HUDEP-2 (cell line): Measurements from ENCODE around the gene RBM18.

ENCODE experiments used
- DNase-seq, 76 experiments: peaks; one replicate each; lab custom pipeline; 2025; ENCODE audit not compliant: unreplicated experiment in 76 of 76; lab: John Stamatoyannopoulos, UW

RBM18 gene

DNA sequence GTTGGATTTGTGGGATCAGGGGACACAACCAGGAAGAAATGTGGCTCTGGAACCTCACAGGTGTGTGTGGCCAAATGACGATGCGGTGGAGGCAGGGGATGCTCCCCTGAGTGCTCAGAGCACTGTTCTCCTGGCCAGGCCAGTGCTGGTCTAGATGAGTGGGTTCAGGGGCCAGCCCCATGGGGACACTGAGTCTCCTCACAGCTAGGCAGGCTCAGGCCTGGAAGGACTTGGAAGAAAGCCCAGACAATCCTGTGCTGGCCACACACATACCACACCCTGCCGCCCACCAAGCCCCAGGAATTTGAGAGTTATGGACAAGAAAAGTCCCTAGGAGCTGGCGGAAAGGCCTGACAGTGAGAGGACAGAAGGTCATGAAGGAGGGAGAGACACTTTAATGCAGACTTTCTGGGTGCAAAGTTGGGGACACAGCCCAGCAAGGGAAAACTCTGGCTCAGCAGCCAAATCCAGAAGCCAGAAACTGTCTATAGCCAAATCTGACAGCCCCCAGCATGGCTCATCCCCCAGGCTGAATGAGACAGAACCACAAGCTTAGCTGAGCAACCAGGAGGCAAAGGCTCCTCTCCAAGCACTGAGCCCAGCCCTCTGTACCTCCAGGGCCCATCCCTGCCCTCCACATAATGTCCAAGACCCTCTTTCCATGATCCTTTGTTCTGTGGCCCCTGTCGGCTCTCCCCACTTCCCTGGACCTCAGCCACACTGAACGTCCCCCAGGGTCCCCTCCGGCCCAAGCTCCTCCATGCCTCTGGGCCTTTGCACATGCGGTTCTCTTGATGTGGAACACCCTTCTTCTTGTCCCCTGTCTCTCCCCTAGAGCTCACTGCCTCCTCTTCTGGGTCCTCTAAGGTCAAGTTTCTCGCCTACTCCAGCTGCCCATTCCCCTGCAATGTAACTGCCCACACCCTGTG lies 58.3 kb downstream of the RBM18 start:
- no peak for DNase-seq

DNA sequence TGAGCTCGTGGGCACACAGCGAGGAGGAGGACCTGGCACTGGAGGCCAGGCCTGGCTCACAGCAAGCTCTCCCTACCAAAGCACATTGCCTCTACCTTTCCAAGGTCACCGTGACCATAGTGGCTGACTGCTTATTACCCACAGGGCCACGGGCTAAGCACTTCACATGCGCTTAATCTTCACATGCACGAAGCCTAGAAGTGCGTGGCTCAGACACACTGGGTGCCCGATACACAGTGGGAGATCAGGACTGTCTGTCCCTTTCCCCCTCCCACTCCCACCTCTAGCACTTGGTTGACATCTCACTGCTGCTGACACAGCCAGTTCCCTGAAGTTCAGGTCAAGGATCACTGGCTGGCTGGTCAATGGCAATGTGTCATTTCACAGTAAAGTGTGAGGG lies 59.5 kb downstream of the RBM18 start:
- no peak for DNase-seq

DNA sequence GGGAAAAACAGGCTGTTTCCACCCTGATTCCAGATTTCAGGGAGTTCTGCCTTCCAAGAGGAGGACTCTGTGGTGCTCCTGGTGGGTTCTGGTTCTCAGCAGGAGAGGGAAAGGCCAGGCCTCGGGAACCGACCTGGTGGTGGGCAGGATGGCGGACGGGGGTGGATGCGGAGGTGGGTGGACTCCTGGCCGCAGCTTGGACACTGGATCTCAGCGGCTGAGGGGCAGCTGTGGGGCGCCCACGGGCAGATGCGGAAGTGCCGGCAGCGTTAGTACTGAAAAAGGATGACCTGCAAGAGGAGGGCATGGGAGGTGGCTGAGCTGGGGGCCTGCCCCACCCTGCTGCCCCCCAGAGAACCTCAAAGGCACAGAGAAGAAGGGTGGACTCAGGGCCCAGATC lies 60.1 kb downstream of the RBM18 start:
- no peak for DNase-seq

DNA sequence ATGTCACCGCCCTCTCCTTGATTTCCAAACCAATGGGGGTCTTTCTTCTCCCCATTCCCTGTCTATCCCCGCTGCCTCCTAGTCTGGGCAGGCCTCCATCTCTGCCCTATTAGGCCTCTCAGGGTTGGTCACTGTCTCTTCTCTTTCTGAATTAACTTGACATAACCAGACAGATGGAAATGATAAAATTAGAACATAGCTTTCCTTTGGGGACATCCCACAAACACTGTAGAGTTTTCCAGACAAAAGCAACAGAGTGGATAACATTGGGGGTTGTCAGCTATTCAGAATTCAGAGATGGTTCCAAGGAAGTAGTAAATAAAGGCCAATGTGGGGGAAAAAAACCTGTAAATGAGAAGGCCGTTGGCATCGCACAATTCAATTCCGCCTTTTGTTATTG lies 60.6 kb downstream of the RBM18 start:
- DNase-seq: no peak

DNA sequence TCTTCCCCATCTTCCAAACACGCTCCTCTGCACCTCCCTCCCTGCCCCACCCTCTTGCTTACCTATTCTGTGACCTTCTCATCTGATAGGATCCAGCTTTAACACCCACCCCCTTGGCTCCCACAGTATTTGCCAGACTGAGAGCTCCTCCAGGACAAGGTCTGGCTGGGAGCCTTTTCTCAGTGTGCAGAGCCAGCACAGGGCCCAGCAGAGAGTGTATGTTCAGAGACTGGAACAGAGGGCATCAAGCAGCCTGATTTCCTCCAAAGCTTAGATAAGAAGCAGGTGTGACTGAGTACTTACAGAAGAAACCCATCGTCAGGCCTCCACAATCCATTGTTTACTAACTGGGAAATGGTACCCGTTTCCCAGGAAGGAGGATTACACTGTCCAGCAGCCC lies 62.5 kb downstream of the RBM18 start:
- DNase-seq: no peak

DNA sequence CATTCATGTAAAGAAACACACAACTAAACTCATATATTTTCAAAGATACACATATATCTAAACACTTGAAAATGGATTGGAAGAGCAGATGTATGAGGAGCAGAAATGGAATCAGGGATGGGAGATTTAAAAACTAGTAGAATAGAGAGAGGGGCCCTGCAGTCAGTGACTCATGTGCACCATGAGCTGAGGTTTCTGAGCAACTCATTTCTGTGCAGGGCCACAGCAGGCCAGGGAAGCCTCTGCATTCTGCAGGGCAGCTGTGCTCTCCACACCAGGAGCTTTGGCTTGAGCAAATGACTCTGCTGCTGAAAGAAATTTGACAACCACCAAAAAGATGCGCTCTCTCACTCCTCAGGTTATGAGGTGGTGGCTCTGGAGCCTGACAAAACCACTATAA lies 63.0 kb downstream of the RBM18 start:
- DNase-seq: no peak

DNA sequence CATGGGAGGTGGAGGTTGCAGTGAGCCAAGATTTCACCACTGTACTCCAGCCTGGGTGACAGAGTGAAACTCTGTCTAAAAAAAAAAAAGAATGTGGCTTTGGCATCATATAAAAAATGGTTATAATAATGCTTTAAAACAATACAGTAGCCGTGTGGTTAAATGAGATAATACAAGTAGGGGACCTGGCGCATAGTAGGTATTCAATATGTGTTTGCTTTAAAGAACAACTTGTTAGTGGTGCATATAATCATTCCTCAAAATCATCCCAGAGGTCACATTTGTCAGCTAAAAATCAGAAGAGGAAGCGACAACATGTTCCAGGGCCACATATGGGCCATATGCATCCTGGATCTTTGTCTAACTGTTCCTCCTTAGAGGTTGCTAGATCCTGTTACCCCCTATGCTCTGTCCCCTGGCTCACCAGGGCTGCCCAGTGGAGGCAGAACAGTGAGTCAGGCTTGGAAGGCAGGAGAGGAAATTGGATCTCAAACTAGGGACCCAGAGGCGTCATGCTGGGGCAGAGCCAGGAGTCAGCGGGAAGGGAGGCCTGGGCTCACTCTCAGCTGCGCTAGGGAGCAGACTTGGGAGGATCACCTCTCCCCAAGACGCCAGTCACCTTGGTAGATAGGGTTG lies 63.6 kb downstream of the RBM18 start:
- DNase-seq: no peak

DNA sequence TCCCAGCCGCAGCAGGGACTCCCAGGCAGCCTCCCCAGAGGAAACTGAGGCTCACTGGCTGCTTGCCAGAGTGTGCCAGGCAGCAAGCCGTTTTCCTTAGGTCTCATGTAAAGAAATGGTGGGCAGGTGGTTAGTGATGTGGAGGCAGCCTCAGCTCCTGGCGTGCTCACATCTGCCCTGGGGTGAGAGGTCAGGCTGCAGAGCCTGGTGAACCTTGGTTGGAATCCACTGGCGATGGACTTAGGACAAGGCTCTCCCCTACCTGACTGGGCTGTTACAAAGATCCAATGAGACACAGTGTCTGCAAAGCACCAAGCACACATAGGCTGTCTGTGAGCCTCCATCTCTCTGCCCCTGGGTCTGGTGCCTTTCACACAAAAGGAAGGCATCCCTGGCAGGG lies 66.8 kb downstream of the RBM18 start:
- no peak for DNase-seq

DNA sequence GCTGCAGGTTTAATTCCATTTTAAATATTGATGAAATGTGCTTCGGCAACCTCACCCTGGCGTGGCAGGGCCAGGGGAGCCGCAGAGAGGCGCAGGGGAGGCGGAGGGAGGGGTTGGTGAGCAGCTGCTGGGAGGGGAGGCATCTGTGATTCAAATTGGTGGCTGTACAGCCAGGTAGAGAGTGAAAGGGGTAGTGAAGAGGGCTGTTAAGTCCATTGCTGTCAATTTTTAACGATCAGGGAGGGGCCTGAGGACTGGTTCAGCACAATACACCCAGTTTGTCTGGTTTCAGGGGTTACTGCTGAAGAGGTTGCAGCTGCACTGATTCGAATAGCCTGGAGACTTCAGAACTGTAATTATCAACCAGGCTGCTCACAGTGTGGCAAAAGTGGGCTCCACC lies 67.2 kb downstream of the RBM18 start:
- no peak for DNase-seq

DNA sequence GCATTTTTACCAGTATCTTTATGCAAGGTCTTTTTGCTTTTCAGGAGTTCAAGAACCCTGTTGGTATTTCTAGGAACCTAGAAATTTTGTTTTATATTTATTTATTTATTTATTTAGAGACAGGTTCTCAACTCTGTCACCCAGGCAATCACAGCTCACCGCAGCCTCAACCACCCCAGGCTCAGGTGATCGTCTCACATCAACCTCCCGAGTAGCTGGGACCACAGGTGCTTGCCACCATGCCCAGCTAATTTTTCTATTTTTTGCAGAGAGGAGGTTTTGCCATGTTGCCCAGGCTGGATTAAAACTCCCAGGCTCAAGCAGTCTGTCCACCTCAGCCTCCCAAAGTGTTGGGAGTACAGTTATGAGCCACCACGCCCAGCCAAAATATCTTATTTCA lies 68.8 kb downstream of the RBM18 start:
- DNase-seq: no peak

DNA sequence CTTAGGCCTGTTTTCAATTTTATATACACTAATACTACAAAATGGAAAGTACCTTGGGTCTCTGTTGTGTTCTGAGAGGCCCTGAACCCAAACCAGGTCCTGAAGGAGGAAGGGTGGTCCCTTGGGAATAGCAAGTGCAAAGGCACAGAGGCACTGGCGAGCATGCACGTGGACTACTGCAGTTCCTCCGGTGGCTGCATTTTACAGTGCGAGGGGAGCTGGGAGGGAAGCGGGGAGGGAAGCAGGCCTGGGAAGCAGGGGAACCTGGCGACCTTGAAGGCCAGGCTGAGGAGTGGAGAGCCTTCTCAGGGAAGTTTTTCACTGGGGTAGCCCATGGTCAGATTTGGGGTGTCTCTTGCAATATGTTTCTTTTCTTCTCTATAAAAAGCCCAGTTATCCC lies 71.0 kb downstream of the RBM18 start:
- no peak for DNase-seq

DNA sequence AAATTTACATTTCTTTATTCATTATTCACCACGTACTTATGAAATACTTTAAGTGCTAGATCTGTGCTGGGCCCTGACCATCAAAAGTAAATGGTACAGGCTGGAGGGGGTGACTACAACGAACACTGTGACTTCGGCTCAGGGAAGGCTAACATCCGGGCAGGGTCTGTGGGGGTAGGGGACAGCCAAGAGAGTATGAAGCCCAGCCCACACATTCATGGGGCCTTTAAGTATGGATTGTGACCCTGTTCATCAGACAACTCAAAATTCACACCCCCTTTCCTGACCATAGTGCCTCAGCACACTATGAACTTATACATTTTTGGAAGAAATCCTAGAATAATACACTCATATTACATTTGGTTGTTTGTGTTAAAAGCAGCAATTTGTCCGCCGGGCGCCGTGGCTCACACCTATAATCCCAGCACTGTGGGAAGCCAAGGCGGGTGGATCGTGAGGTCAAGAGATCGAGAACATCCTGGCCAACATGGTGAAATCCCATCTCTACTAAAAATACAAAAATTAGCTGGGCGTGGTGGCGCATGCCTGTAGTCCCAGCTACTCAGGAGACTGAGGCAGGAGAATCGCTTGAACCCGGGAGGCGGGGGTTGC lies 71.6 kb downstream of the RBM18 start:
- no peak for DNase-seq

DNA sequence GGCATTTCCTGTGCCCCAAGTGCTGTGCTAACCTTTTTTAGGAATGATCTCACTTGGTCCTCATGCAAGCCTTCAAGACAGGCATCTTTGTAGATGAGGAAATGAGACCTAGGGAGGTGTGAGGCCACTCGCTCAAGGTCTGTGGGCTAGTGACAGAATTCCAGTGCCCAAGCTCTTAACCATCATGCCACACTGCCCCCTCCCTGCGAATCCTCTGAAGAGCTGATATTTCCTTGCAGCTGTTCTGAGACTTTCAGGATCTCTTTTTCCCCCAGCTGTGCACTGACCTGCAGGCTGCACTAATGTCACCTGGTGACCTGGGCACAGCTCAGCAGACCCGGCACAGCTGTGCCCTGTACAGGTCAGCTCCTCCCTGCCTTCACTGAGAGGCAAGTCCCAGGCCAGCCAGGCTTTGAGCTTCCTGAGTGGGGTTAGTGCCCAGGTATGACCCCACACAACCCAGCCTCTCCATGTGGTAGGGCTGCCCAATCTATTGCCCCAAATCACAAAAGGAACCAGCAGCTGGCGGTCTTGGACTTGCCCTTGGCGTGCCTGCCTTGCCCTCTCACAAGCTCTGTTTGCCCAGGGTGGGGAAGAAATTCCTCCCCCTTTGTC lies 72.3 kb downstream of the RBM18 start:
- DNase-seq: peak in 12 of 76 experiments; percentile 4 to 48 (median 18)

DNA sequence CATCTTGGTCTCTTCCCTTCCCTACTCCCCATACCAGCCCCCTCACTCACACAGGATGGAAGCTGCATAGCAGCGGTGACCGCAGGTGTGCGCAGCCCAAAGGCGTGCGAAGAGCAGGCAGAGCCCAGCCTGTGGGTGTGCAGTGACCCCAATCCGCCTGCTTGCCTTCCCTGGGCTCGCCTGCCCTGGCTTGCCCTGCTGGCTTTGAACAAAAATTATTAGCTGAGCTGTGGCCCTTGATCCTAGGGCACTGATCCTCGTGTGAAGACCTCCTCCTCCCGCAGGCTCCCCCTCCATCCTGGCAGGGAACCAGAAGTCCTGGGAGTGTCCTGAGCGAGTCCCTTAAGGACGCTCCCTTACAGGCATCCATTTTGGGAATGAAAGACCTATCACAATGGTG lies 73.1 kb downstream of the RBM18 start:
- DNase-seq: no peak

DNA sequence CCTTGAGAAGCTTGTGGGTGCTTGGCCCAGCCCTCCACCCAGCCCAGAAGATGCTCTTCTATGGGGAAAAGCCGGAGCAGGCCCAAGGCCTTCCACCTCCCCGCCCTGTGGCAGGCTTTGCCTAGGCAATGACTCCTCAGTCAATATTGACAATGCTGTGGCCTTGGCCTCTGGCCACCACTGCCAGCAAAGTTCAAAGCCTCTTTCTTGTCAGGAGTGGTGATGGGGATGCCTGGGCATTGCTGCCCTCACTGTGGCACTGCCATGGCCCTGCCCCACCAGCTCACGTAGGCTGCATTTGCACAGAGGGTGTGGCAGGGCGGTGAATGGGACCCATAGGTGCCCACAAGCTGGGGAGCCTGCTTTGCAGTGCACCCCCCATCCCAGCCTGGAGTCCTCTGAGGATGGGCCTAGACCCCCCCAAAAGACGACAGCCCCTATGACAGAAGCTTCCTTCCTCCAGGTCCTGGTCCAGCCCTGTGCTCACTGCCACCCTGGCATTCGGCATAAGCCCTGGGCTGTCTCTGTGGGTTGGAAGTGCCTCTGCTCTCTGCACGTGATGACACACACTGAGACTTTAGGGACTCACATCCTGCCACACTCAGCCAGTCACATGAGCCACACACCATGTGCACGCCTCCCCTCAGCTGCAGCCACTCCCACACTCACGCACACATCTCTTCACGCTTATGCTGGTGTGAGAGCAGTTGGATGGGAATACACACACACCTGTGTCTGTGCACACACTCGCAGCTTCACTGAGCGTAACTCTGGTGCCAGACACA lies 73.9 kb downstream of the RBM18 start:
- no peak for DNase-seq

DNA sequence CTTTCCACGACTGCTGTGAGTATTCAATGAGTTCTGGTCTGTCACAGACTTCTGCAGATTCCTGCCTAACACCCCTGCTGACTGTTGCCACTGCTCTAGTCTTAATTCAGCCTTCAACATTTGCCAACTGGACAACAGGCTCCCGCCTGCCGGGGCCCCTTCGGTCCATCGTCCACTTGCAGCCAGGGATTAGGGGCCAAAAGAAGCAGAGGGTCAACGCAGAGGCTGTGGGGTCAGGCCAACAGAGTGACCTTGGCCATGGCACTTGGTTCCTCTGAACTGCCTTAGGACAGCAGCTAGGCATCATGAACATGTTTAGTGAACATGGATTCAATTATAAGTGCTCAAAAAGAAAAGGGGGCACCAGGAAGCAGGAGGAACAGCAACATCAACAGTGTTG lies 76.3 kb downstream of the RBM18 start:
- DNase-seq: no peak
